IPS-NIHi7 (cell line): ENCODE measurements around the gene FCER1G.

Source experiments
- DNase-seq: peaks from one replicate; pipeline ENCODE4 v3.0.0; 2012; ENCODE audit warnings: mixed read lengths; ENCODE audit errors: extremely low spot score

Gene FCER1G

DNA sequence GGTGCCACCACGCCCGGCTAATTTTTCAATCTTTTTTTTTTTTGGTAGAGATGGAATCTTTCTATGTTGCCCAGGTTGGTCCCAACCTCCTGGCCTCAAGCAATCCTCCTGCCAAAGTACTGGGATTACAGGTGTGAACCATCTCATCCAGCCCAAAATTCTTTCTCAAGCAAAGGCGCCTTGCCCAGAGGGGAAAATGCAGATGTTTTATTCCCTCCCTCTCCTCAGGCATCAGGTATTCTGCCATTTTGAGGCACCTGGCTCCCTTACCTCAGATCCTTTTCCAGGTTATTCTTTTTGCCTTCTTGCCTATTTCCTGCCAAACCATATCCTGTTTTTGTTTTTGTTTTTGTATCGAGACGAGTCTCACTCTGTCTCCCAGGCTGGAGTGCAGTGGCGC, 26.7 kb upstream of the FCER1G start:
- no peak for DNase-seq

DNA sequence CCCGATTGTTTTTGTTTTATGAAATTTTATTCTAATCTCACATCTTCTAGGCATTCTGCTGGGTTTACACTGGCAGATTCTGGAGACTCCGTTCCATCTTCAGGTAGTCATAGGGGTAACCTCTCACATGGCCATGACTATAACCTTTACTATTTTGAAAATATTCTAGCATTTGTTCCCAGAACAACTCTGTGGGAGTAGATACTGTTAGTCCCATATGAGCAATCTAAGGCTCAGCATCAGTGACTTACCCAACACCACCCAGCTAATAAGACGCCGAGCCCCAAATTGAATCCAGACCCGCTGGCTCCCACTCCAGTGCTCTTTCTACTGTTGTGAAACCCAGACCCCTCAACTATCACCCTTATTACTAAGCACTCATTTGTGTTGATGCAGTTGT, 26.1 kb upstream of the FCER1G start:
- no peak for DNase-seq

DNA sequence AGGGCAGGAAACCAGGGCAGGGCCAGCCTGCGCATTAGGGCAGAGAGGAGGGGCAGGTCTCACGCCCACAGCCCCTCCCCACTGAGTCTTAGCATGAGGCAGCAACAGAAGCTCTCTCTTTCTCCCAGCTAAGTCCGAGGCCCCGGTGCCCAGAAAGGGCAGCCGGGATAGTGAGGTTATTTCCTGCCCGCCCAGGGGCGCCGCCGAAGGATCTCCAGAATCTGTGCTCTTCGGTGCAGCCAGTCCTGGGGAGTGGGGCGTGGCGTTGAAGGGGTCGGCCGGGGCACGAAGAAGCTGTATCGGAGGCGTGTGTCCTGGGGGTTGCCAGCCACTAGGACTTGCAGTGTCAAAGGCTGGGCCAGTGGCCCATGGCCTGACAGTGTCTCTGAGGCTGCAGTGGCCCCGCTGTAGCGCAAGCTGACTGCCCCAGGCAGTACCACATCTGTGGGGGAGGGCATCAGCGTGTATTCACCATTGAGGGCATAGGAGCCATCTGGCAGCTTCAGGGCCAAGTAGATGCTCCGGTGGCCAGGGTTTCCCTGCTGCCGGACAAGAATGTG, 24.1 kb upstream of the FCER1G start:
- no peak for DNase-seq

DNA sequence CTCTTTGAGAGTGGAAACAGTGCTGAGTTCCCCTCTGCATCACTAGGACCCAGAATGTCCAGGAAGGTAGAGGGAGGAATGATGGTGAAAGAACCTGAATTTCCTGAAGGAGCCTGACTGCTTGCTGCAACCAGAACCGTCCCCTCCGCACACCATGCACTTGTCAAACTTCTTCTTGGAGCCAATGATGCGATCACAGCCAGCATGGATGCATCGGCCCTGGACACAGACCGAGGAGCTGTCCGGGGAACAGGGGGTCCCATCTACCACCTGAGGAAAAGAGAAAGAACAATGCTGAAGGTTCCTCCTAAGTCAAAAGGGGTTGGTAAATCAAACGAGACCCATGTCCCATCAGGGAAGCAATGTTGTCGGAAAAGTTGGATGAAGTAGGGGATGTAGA, 23.1 kb upstream of the FCER1G start:
- DNase-seq = no peak

DNA sequence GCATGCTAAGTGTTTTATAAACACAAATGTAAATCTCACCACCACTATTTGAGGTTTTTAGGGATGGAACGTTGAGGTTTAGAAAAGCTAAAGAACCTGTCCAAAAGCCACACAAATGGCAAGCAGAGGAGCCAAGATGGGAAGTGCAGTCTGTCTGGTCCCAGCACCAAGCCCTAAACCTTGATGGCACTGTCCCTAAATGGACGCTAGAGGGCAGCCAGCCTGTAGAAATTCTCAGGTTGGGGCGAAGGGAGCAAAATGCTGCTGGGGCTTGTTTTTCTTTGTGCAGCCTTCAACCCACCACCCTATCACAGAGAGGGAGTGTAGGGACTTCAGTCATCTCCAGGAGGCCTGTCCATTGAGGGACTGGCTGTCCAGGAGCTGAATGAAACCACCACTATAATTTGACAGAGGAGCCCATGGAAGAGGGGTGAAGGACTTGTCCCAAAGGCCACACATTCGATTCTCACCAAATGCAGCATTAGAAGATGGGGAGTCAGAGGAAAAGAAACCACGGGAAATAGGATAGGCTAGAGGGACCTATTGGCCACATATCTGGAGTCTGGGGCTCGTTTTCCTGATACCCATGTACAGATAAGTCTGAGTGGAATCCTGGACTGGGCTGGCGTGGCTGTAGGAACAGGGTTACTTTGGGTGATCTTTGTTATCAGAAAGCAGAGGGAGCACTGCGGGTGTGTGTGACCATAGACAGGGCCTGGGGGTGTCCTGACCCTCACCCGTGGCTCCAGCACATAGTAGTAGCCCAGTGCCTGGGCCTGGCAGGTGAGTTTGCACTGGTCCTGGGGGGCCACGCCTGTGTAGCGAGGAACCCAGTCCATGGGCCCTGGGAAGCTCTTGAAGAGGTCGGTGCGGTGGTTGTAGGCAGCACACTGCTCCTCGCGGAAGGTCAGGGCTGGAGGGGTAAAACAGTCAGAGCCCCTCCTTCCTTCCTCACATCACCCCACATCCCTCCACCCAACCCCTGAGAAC, 22.3 kb upstream of the FCER1G start:
- DNase-seq = peak; percentile 84

DNA sequence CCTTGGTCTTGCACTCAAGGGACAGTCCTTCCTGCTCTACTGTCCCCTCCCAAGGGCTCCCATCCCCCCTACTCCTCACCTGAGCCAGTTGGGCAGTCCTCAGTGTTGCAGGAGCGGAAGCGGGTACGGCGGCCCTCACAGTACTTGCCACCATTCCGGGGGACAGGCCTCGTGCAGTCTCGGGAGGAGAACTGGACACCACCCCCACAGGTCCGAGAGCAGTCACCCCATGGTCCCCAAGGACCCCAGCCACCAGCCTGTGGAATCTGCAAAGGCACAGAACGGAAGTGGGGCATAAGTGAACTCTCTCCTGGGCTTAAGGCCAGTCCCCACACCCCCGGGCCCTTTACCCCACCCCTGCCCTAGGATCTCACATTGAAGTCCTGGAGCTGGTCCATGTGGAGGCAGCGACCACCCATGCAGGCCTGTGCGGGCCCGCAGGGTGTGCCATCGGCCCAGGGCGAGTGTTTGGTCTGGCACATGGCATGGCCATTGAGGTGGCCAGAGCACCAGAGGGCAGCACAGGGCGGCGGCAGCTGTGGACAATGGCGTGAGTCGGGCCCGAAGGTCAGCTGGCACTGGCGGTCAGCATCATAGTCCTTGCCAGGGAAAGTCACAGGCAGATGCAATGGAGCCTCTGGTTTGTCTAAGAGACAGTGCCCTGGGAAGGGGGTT, 21.4 kb upstream of the FCER1G start:
- no peak for DNase-seq

DNA sequence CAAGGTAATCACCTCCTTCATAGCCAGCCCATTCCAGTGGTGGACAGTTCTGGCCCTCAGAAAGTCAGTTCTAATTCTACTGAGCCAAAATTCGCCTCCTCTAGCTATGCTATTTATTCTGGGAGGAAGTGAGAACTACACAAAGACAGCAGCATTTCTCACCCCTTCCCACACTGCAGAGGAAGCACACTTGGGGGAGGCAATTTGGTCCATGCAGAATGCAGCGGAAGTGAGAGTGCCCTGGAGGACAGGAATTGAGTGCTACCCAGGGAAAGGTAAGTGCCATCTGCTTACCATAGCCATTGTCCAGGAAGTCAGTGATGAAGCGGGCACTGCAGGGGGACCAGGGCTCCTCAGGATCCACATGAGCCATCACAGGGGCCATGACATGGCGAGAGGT, 19.9 kb upstream of the FCER1G start:
- no peak for DNase-seq

DNA sequence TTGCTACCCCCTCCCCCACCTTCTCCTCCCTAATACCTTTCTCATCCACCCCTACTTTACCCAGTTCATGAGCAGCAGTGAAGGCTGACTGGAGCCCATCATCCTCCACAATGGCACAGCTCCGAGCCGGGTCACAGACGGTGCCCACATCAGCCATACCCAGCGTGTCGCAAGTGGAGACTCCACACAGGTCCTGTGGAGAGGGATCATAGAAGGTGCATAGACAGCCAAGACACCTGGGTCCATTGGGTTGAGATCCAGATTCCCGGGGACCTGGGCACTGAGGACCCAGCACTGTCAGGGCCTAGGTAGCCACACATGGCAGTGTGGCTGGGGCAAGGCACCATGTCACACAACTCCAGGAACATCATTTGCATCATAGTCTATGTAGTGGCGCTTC, 19.0 kb upstream of the FCER1G start:
- no peak for DNase-seq

DNA sequence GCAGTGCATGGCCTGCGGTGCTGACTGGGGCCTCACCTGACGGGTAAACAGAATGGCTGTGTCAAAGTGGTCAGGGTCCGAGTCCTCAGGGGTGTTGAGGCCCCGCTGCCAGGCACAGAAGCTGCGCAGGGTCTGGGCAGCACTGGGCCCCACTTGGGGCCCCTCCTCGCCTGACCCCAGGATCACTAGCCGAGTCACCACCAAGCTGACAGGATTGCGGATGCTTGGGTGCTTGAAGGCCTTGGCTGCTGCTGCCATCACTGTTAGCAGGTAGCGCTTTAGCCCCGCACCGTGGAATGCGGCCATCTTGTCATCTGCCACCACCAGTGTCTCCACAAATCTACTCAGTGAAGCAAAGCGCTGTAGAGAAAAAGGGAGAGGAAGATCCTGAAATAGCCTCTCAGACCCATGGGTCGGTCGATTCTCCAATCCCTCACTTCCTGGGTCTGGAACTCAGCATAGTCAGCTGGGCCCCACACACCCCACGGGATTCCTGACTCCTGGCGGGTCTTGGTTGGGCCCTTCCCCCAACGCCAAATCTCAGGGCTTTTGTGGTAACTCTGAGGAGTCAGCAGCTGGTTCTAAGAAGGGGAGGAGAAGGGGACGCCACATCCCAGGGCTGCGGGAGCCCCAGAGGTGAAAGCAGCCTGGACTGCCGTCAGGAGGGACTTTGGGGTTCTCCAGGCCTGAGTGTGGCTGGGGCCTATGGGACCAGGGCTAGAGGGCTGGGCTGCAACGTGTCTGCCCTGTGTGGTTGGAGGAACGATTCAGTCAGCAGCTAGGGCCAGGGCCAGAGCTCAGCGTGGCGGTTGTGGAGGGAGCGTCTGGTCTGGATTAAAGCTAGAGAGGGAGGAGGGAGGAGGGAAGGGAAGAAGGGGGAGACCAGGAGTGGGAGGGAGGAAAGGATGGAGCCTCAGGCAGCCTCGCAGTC, 18.3 kb upstream of the FCER1G start:
- no peak for DNase-seq

DNA sequence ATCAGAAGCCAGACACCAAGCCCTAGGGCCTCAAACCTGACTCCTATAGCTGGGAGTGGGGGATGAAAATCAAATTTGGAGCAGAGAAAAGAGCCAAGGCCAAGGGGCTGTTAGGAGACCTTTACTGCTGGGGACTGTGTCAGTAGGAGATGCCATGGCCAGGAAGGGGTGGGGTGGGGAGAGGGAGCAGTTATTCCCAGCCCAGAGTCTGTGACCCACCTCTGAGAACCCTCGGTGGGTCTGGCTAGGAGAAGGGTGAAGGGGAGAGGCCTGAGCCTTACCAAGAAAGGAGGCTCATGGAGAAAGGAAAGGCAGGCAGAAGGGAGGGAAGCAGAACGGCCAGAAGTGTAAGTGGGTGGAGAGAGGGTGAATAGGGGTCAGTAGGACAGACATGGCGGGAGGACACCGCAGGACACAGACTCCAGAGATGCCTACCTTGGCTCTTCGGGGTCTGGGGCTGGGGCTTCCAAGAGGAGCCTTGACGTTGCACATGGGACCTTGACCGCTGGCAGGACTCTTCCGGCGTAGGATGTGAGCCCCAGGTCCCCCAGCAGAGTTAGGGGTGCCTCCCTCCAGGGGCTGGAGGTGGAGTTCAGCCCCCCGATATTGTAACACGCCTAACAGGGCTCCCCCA, 17.4 kb upstream of the FCER1G start:
- no peak for DNase-seq

DNA sequence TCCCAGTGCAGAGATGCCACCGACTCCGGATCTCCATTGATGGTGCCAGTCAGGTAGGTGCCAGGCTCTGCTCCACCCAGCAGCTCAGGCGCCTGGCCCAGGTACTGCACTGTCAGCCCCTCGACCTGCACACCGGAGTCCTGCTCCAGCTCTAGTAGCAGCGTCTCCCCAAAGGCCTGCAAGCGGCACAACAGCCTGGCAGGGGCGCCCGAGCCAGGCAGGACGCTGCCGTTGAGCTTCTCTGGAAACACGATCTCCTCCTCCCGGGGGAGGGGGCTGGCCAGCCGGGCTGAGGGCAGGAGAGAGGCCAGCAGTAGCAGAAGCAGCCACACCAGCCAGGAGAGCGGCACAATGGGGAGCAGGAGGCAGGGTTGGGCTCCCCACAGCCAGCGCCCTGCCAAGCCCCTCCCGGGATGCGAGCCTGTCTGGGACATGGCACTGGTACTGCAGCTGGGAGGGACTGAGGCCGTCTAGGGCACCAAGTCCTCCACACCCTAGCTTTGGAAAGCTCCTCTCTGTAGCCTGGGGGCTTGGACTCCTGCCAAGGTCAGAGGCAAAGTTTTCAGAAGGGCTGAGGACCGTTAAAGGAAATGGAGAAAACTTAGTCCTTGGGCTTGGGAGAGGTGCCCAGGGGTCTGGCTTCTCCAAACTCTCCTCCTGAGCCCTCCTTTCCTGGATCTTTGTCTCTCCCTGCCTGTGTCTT, 16.8 kb upstream of the FCER1G start:
- peak; percentile 79 for DNase-seq

DNA sequence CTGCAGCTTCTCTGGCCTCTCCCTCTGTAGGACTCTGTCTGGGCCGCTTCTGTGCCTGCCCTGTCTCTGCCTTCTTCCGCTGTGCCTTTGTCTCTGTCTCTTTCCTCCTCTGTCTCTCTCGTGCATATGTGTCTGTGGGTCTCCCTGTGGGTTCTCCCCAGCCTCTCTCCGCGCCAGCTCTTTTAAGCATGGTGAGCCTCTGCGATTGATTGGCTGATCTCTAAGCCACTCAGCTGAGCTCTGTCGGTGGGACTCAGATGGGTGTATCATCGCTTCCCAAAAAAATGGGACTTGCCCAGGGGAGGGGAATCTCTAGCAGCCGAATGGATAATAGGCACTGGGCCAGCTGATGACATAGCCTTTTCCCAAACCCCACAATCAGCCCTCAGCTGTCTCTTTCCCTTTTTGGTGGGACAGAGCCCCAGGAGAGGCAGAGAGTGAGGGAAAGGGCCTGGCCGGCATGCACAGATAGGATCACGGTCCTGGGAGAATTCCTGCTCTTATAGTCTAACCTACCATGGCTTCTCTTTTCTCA, 16.1 kb upstream of the FCER1G start, which contains the start of gene ADAMTS4:
Gene ADAMTS4, minus strand, starts transcription at position 158 of the 535 bp plus-strand sequence. CDS start 427 bp downstream, outside the sequence.
- DNase-seq = peak; percentile 43

DNA sequence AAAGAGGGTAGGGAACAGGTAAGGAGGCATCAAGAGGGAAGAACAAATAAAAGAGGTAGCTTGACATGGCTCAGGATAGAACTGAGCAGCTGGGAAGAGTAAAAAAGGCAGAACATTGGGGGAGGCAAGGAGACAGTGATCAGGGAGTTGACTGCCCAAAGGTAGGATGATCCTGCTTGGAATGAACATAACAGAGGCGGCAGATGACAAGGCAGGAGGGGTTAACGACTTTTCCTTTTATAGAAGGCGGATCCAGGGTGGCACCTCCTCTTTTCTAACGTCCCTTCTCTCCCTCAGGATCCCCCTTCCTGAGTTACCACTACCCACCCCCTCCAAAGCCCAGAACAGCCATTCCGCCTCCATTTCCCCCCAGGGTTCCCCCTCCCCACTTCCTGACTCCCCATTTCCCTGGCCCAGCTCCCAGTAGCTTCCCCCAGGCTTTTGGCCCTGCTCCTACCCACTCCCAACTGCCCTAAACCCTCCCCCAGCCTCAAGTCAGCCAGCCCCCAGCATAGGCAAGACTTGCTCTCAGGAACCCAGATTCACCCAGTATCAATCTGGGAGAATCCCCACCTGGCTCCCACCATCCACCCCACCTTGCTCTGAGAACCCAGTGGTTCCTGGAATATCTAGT, 15.5 kb upstream of the FCER1G start:
- DNase-seq = no peak

DNA sequence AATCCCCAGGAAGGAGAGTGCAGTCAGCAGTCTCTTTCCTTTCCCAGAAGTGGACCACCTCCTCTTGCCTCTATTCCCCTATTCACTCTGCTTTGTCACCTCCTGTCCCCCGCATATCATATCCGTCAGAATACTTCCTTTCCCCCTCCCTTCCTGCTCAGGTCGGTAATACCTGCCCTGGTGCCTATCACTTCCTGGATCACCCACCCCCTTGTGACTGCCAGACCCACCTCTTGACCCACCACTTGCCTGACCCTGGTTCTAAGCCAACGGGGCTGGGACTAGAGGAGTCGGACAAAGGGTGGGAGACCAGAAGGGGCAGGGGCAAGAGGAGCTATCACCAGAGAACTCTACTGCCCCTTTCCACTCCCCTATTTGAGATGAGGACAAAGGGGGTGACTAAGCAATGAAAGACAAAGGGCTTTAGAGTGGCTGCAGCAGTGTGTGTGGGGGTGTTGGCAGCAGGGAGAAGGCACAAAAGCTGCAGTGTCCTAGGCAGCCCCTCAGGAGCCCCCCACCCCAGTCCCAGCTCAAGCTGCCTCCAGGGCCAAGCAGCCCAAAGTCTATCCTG, 14.6 kb upstream of the FCER1G start:
- no peak for DNase-seq

DNA sequence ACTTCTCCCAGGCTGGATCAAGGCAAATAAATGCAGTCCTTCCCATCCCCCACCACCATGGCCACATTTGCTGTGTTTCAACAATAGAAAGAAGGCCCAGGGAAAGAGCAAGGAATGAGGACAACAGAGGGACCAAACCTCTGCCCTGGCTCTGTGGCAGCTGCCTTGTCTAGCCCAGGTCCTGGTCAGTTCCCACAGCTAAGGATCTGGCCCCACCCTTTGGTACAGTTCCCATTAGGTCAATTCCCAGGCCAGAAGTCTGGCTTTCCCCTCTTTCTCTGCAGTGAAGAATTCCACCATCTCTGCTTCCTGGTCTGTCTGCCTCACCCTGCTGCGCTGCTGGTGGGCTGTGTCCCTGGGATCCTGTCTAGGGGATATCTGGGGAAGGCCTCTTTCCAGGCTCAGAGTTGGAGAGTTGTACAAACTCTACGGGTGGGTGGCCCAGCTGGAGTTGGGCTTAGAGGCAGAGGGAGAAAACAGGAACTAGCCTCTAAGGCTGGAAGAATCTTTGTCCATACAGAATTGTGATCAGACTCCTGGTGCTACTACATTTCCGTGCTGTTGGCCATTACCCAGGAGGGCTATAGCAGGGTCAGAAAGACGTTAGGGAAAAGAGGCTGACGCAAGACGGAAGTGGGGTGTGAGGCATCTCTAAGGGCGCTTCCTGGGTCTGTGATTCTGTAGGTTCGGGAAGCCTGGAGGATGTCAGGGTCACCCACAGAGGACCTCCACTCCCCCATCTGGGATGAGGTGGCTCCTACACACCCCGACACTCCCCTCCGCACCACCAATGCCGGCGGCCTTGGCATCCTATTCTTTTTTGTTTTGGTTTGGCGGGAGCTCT, 13.9 kb upstream of the FCER1G start:
- DNase-seq = no peak

DNA sequence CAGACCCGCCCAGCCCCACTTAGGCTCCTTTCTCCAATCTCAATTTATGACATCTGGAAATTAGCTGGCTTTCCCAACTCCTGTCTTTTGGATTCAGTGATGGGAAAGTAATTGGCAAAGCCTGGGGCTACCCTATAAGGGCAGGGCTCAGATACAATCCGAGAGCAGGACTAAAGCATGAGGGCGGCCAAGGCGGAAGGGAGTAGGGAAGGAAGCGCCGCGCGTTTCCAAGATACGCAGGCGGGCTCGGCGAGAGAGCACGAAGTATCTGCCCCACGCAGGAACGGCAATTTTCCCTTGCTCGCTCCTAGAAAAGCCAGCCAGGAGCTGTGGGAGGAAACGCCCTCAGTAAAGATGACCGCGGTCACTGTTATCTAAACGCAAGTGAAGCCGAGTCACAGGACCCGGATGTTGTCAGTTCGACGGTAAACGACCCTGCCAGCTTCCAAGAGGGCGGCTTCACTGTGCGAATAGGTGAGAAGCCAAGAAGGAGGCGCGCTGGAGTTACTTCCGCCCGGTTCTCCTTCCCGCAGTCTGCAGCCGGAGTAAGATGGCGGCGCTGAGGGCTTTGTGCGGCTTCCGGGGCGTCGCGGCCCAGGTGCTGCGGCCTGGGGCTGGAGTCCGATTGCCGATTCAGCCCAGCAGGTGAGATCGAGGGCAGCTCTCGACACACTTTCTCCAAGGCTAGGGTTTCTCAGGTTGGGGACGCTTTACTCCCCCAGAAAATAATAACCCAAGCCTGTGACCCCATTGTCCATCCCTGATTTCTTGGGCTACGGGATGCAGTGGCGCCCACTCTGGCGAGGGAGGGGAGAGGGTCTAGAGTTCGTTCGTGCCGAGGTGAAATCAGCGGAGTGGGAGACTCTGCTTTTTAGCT, 13.0 kb upstream of the FCER1G start, which contains the start of gene NDUFS2:
Gene NDUFS2, plus strand, starts transcription at position 532 of the 877 bp plus-strand sequence. Its CDS starts 19 bp downstream, at position 551.
- peak; percentile 92 for DNase-seq
